AG04449 (cell line): ENCODE measurements around the gene ZBTB7B.
A peak's percentile ranks its signal among the peaks of the same experiment; 100 is the strongest.

Source experiments
- CTCF ChIA-PET: fragments of 350-600 bp; formaldehyde crosslinking; extraction: SDS; loops from one replicate; lab custom pipeline; 2021; ENCODE audit warnings: antibody characterized with exemption; lab: Yijun Ruan, JAX
- POLR2A ChIA-PET: fragments of 400-600, 350-600 bp; formaldehyde crosslinking; extraction: SDS; loops from one replicate; lab custom pipeline; 2020; ENCODE audit warnings: antibody characterized with exemption, inconsistent platforms; lab: Yijun Ruan, JAX
- DNase-seq: peaks from one replicate; pipeline ENCODE4 v3.0.0-alpha.2; 2010; ENCODE audit warnings: low read depth, low spot score
- H3K4me3 ChIP-seq: 2 replicates; pipeline ENCODE4 v1.5.1; 2011; ENCODE audit warnings: low read depth, mild to moderate bottlenecking, control low read depth, low read length
- CTCF ChIP-seq: IDR thresholded peaks from one replicate; pipeline ENCODE4 v1.5.1; 2011; ENCODE audit warnings: mild to moderate bottlenecking, moderate library complexity, low read length, control low read depth, inconsistent platforms; ENCODE audit not compliant: insufficient read depth; ENCODE audit errors: missing control alignments

ZBTB7B gene

GRCh38 chr1:155001675-155002463 lies 733 bp upstream of the ZBTB7B start:
- peak overlapping the region; percentile 93 for H3K4me3 ChIP-seq
- ChIA-PET CTCF (interaction anchor here (0.6 to 17.2 kb wide), 11 partner anchors 17 to 171 kb away, joined by 3 to 244 read pairs (median 3); partner anchors contain the start of genes FLAD1, KRTCAP2 and PYGO2), POLR2A (interaction anchor here (0.6 to 1.9 kb wide), 4 partner anchors 8 to 308 kb away, joined by 3 to 7 read pairs (median 3); partner anchors contain the start of genes LENEP and SHC1)
- TF ChIP-seq CTCF: peak; percentile 60
- peak; percentile 85 for DNase-seq

GRCh38 chr1:155003227-155003765 lies 694 bp downstream of the ZBTB7B start:
- POLR2A ChIA-PET: interaction anchor here (0.6 to 1.6 kb wide), 4 partner anchors 10 to 247 kb away, joined by 3 to 8 read pairs (median 4); partner anchors contain the start of genes LENEP and SHC1
- CTCF ChIA-PET: interaction anchor here (1.2 to 17.2 kb wide), 5 partner anchors 15 to 170 kb away, joined by 3 to 244 read pairs (median 5); partner anchors contain the start of genes KRTCAP2 and PYGO2
- no peak for TF ChIP-seq CTCF
- no peak for DNase-seq
- H3K4me3 ChIP-seq: peak overlapping the region; percentile 93

- ChIA-PET CTCF (interaction anchor here (0.7 to 17.2 kb wide), 7 partner anchors 8 to 169 kb away, joined by 3 to 244 read pairs (median 3); partner anchors contain the start of genes KRTCAP2 and PBXIP1), POLR2A (interaction anchor here (0.7 to 1.6 kb wide), 2 partner anchors 29 to 34 kb away, joined by 3 to 8 read pairs; partner anchors contain the start of gene SHC1)
- no peak for DNase-seq
- H3K4me3 ChIP-seq: peak overlapping the region; percentile 93
- no peak for TF ChIP-seq CTCF
Measured at GRCh38 chr1:155003766-155004351, 1.3 kb downstream of the ZBTB7B start.

- CTCF ChIA-PET: interaction anchor here (0.7 to 17.2 kb wide), 6 partner anchors 9 to 169 kb away, joined by 3 to 244 read pairs (median 3); partner anchors contain the start of genes KRTCAP2 and PBXIP1
- peak overlapping the region; percentile 93 for H3K4me3 ChIP-seq
- no peak for DNase-seq
- POLR2A ChIA-PET: interaction anchor here (1.6 kb wide), 1 partner anchor 34 kb away, joined by 8 read pairs; the partner anchor contains the start of gene SHC1
- TF ChIP-seq CTCF: no peak
Measured at GRCh38 chr1:155004352-155005075, 1.9 kb downstream of the ZBTB7B start.

- CTCF ChIA-PET: interaction anchor here (1.1 to 17.2 kb wide), 5 partner anchors 10 to 168 kb away, joined by 3 to 244 read pairs (median 4); partner anchors contain the start of genes KRTCAP2, PBXIP1 and PYGO2
- no peak overlapping the region for H3K4me3 ChIP-seq
- POLR2A ChIA-PET: no interaction called here
- no peak for TF ChIP-seq CTCF
- no peak for DNase-seq
Measured at GRCh38 chr1:155005076-155006011, 2.7 kb downstream of the ZBTB7B start.
